ENCODE results near the gene AHRR.
A peak's percentile ranks its signal among the peaks of the same experiment; 100 is the strongest.
"Not testable (repeated sequence)": the region's sequence is repeated elsewhere in the genome, so short reads cannot be mapped to it uniquely, and the experiment has no call there.

The AHRR gene

DNA sequence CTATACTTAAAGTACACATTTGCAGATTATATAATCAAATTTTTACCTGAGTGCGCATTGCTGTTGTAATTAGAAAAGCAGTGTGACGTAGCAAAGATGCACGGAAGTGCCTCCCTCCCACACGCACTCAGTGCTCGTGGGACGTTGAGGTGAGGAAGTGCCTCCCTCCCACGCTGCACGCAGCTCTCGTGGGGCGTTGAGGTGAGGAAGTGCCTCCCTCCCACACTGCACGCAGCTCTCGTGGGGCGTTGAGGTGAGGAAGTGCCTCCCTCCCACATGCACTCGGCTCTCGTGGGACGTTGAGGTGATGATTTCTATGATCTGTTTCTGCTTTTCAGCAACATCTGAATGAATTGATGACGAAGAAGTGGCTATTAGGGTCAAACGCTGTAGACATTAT lies 142.4 kb downstream of the AHRR start:
- ATAC-seq, result peak; percentile 62 to 65

DNA sequence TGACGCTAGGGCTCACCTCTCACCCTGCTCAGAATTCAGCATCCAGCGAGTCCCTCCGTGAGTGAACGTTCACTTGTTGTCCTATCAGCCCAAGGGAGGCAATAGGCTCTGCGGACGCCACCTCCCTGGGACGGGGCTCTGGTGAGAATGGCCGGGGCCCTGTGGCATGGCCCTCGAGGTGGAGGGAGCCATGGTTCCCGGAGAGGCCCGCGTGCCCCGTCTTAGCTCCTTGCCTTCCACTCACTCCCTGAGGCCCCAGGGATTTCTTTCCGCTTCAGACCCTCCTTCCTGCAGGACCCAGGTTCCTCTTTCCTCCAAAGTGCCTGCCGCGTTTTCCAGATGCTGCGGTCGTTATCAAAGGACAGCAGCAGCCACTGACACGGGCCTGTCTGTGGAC lies 142.9 kb downstream of the AHRR start:
- ATAC-seq, result no peak

GRCh38 chr5:464843-465590 lies 143.5 kb downstream of the AHRR start:
- no peak for ATAC-seq

GRCh38 chr5:465591-466403 lies 144.3 kb downstream of the AHRR start:
- no peak for ATAC-seq

DNA sequence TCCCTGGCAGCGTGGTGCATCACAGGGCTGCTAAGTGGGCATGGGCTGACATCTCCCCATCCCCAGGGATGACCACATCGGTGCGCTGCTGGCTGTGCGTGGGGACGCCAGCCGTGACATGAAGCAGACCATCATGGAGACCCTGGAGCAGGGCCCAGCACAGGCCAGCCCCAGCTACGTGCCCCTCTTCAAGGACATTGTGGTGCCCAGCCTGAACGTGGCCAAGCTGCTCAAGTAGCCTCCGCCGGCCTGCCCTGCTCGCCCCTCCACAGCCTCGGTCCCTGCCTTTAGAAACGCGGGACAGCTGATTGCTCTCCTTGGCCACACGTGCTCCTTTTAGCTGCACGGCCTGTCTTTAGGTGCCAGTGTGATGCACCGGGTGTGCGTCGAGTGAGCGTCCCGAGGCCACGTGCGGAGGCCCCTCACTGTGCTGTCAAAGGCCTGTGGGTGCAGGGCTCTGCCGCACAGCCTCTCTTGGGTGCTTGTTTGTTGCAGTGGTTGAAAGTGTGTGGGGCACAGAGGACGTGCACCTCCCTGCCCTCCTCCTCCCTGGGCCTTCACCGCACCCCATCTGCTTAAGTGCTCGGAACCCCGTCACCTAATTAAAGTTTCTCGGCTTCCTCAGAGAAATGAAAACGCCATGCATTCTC lies 145.3 kb downstream of the AHRR start:
- ATAC-seq, result no peak

- ATAC-seq, result no peak
Observed at GRCh38 chr5:468401-468800, 146.9 kb downstream of the AHRR start.

- no peak for ATAC-seq
Observed at GRCh38 chr5:469752-470483, 148.4 kb downstream of the AHRR start.

- ATAC-seq, result no peak
Observed at GRCh38 chr5:470961-471749, 149.6 kb downstream of the AHRR start.

GRCh38 chr5:471750-472058 lies 150.2 kb downstream of the AHRR start:
- no peak for ATAC-seq

DNA sequence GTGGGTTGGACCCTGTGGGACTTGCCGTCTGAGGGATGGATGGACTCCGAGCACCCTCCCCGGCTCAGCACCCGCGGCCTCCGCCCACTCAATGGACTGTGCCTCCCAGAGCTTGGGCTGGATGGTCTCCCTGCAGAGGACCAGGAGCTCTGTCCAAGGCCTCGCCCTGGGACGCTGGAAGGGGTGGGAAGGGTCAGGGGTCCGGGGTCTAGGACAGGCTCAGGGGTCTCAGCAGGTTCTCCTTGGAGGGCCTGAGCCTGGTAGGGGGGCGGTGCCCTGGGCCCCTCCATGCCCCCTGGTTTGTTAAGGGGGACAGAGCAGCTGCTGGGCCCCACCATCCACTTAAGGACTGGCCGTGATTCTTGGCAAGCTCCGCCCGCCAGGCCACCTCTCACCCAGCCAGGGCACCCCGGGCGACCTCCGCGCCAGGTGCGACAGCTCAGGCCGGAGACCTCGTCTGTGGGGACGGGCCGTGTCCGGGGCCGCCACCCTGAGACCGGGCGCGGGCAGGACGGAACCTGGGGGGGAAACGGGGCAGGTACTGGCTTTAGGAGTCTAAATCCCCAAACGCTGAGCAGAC lies 150.7 kb downstream of the AHRR start:
- peak; percentile 4 to 5 for ATAC-seq

DNA sequence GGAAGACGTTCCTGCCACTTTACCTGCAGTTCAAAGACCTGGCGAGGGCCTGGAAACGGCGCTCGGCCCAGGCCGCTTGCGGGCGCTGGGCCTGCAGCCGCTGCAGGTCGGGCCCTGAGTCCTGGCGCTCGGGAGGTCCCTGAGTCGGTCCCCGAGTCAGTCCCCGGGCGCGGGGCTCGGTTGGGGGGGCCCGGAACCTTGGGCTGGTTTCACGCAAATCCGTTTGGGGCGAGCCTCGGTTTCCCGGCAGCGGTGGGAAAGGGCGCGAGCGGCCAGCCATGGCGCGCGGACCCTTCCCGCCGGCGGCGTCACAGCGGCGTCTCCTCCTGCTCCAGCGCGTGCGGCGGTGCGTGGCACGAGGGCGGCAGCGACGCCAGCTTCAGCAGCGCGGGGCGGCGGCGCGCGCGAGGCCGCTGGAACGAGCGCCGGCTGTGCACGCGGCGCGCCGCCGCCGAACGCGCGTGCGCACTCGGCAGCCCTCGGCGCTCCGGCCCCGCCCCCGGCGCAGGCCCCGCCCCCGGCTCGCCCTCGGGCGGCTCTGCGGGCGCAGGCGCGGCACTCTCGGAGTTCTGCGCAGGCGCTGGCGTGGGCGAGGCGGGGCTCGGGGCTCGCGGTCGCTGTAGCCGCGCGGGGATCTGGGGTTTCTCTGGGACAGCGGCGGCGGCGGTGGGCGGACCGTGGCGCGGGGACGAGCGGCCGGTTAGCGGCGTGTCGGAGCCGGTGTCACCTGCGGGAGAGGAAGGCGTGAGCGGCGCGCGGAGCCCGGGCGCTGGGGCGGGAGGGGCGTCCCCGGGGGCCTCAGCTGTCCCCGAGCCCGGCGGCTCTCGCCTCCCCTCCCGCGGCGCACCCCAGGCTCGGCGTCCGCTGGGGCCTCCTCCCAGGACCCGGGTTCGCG lies 151.4 kb downstream of the AHRR start:
- ATAC-seq, result peak; percentile 83 to 85

- ATAC-seq, result peak in 1 of 2 donors; percentile 12
Observed at GRCh38 chr5:473551-474192, 152.2 kb downstream of the AHRR start.

GRCh38 chr5:474232-474839 lies 152.8 kb downstream of the AHRR start:
- ATAC-seq, result not testable (repeated sequence)

GRCh38 chr5:474840-475661 lies 153.5 kb downstream of the AHRR start:
- ATAC-seq, result no peak

DNA sequence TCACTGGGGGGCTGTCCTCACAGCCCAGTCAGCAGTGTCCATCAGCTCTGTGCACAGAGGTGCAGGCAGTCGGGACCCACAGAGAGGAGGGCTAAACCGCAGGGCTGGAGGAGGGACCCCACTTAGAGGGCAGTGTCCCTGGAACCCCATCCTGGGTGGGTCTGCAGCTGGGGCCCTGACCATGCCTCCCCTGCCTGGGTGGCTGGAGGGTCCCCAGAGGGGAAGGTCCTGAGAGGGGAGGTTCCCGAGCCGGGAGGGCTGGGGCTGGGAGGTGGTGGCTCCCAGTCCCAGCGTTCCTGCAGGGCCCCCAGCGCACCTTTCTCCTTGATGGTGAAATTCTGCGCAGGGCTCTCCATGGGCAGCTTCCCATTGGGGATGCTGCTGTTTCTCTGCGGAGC lies 154.2 kb downstream of the AHRR start:
- no peak for ATAC-seq

DNA sequence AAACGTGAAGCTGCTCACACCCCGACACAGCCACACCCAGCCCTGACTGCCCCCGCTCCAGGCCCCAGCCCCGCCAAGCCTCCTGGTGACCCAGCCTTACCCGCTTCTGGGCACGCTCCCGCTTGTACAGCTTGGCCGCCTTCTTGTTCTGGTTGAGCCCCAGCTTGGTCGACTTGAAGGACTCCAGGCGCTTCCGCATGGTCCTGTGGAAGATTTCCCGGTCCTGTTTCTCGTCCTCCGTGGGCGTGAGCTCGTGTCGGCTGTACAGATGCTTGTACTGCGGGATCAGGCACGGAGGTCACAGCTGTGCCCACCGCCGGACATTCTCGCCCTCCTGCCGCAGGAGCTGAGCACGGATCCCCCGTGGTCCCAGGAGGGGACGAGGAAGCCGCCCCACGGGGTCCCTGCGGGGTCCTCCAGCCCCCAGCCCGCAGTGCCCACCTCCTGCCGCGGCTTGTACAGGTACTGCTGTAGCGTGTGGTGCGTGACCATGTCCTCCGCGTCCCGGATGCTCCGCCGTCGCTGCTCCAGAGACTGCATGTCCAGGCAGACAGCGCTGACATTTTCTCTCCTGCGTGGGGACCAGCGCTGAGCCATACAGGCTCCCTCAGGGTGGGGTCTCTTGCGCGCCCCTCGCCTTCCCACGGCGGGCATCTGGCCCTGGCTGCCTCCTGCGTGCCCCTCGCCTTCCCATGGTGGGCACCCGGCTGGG lies 154.7 kb downstream of the AHRR start:
- no peak for ATAC-seq

GRCh38 chr5:476814-477175 lies 155.3 kb downstream of the AHRR start:
- ATAC-seq, result no peak

DNA sequence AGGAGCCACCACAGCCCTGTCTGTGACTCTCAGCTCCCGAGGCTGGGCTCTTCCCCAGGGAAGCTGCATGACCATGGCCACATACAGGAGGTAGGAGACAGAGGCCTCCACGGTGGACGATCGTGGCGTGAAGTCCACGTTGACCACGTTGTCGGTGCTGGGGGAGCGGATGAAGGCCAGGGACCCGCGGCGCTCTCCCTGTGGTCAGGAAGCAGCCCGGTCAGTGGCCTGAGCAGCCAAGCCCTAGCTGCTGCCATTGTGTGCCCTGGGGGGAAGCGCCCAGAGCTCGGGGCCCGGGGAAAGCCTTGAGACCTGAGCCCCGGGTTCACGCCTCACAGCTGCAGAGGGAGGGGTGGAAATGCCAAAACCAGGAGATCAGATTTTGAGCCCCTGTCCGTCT lies 155.7 kb downstream of the AHRR start:
- ATAC-seq, result no peak

Measured in activated CD4-positive, CD25-positive, alpha-beta regulatory T cell treated with anti-CD3 and anti-CD28 coated beads, Interleukin-2, amount 50 U/mL, for 24 hours (primary cell).